Glomerular visceral epithelial cell (primary cell): ENCODE measurements around the gene BUD31.
"Not testable (repeated sequence)": the region's sequence is repeated elsewhere in the genome, so short reads cannot be mapped to it uniquely, and the experiment has no call there.

Source experiments
- DNase-seq: peaks from one replicate; pipeline ENCODE4 v3.0.0-alpha.2; 2016; ENCODE audit errors: extremely low spot score

BUD31 gene

DNA sequence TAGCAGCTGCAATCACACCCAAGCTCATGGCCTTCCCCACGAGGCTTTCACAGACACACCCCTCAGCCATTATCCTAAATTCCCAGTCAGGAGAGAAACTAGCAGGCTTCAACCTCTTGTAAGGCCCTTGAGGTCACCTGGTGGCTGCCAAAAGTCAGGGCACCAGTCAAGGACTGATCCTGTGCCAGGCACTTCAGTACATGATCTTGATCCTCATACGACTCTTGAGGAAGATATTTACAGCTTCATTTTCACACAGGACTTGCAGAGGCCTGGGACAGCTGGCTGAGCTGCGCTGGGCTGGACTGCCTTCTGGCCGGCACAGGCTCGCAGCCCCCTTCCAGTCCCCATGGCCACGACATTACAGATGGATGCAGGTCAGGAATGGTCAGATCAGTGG, 9.2 kb upstream of the BUD31 start:
- DNase-seq: no peak

- DNase-seq: no peak
Observed at GRCh38 chr7:99402854-99403253, 5.9 kb upstream of the BUD31 start.

DNA sequence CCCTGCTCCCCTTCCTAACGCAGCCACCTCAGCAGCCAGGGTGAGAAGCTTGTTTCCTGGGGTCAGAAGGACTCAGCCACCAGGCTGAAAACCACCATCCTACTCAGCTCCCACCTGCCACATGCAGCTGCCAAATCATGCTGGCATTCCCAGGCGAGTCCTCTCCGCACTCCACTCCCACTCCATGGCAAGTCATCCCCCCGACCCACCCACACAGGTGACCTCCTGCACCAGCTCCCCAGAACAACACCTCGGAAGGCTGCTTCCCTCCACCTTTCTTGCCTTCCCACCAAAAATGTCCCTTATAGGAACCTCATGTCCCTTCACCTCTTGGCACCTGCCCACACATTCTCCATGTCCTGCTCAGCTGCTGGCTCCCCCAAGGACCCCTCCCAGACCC, 5.0 kb upstream of the BUD31 start:
- no peak for DNase-seq

DNA sequence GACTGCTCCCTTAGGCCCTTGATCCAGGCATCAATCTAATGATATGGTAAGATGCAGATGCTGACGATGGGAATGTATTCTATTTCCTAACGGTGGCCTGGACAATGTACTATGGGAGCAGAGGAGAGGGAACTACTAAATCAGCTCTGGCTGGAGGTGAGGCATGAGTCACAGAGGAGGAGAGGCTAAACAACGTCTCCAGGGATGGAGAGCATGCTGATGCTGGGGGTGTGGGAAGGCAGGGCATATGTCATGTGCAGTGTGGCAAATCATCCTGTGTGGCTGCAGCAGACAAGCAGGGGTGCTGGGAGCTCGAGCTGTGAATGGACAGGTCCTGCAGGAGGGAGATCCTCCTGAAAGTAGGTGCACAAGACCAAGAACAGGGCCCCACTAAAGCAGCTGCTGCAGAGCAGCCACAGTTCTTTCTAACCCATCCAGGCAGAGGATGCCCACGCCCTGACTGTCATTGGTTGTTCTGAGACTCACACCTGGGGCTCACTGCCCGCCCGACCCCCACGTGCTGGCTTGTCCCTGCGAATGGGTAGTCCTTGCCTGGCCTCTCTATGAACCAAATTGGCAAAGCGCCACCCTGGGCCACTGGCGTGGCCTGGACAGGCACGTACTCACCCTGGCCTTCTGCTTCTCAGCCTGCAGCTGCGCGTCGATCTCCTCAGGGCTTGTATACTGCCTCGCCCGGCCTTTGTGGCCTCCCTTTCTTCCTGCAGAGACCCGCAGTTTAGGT, 4.4 kb upstream of the BUD31 start:
- no peak for DNase-seq

GRCh38 chr7:99404977-99405320, 3.8 kb upstream of the BUD31 start:
- DNase-seq: no peak

- no peak for DNase-seq
Observed at GRCh38 chr7:99406557-99406956, 2.2 kb upstream of the BUD31 start.

DNA sequence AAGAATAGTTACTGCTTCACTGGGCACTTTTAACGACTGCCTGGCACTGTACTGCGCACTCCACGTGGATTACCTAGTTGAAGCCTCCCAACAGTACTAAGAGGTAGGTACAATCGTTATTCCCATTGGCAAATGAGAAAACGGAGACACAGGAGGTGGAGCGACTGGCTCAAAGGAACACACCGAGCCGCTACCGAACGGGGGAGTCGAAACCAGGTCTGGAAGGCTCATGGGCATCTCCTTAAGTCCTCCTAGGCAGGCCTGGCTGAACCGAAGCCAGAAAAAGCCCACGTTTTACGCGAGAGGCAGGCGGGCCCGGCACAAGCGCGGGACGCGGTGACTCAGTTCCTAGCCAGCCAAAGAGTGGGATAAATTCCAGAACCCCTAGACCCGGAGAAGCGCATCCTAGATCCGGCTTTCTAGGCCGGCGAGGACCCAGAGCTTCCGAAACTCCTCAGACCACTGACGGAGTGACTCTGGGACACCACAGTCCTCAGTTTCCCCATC, 844 bp upstream of the BUD31 start:
- peak; percentile 48 for DNase-seq

DNA sequence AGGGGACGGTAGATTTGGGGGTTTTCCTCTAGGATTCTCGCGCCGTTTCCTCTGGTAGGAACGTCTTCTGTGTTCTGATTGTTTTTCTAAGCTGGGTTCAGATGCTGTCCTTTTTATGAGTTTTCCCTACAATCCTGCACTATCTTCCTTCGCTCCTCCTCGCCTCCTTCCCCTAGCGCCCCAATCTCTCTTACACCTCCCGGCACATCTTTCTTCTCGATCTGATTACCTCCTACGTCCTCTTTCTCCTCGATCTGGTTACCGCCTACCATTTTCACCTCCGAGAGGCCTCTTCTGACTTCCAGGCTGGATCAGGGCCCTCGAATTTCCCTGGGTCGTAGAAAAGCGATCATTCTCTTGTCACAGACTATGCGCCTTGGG, 413 bp downstream of the BUD31 start:
- DNase-seq: no peak

DNA sequence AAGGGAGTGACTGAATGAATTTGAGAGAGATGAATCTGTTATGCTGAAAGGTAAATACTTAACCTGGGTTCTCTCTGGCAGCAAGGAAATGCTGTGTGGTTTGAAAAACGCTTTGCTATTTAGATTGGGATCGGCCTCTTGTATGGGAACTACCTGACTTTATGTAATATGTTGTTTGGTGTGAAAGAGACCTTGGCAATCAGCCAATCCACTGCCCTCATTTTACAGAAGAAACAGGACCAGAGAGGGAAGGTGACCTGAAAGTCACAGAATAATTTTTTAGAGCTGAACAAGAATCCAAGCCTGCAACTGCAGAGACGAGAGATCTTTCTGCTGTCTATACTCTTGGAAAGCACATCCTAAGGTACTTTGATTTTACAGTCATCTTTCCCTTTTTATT, 1.0 kb downstream of the BUD31 start:
- no peak for DNase-seq

DNA sequence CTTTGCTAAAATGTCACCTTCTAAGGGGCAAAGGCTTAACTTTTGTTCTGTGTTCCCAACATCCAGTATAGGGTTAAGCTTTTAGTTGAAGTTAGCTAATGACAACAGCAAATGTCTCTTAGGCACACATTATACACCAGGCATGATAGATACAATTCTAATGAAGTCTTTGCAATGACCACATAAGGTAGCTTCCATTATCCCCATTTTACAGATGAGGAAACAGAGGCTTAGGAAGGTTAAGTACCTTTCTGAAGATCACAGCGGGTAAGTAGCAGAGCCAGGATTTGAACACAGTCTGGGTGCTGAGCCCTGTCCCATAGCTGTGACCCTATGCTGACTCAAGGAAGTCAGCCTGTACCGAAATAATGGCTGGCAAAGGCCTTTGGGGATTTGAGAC, 1.9 kb downstream of the BUD31 start:
- DNase-seq: no peak

- DNase-seq: peak; percentile 53
Observed at GRCh38 chr7:99415513-99416127, 6.9 kb downstream of the BUD31 start.

DNA sequence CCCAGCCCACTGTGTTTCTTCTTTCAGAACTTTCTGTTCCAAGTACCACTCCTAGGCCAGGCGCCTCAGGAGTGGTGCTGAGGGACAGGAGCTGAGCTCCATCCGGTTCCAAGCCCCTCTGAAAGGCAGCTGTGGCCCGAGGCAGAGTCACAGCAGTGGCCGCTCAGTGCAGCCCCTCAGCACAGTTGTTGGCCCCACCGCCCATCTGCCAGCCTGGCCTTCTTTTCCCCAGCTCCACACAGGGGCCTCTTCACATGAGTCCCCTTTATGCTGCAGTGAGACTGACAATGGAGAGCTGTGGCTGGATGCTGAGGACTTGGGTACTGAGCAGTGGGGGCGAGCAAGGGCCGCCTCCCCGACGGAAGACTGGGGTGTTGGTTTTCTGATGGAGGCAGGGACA, 9.5 kb downstream of the BUD31 start:
- DNase-seq: no peak

DNA sequence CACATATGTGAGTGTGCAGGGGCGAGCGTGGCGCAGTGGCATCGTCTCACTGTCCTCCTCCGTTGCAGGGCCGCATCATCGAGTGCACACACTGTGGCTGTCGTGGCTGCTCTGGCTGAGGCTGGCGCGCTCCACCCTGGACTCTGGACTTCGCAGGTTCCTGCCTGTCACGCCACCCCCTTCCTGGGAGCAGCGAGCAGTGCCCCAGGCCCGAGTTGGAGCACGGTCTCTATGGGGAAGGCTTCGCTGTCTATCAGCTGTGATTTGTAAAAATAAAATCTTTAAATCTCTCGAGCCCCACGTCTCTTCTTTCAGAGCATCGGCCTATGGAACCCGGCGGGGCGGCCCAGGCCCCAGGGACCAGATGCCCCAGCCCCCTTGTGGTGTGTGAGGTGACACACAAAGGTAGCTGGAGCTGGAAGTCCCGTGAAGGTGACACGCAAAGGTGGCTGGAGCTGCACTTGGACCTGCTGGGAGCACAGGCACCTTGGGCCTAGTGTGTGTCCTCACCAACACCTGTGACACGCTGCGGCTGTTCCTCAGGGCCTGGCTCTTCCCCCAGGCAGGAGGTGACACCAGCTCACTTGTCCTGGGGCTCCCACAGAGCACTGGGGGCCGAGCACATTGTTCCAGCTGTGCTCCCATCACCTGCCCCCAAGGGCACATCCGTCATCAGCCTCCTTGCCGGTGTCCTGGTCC, 10.7 kb downstream of the BUD31 start:
- no peak for DNase-seq

DNA sequence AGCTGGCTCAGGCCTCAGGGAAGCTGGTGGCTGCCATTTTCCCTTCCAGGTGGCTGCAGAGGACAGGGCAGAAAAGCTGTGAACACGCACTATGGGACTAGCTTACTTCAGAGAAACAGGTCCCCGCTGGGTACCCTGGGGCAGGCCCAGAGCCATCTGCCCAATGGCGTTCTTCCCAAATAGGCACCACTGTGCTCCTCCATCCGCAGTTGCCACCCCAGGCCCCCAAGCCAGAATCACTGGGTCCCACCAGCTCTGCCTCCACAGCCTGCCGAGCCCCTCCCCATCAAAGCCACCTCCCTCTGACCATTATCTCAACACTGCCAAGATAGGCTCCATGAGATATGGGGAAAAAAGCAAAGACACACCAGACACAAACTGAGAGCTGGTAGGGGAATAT, 11.4 kb downstream of the BUD31 start:
- no peak for DNase-seq

GRCh38 chr7:99420986-99421385, 12.2 kb downstream of the BUD31 start:
- no peak for DNase-seq

GRCh38 chr7:99422186-99422585, 13.4 kb downstream of the BUD31 start:
- no peak for DNase-seq

- no peak for DNase-seq
Observed at GRCh38 chr7:99422625-99423024, 13.9 kb downstream of the BUD31 start.

GRCh38 chr7:99424932-99425730, 16.4 kb downstream of the BUD31 start:
- DNase-seq: no peak

- DNase-seq: no peak
Observed at GRCh38 chr7:99428972-99429566, 20.3 kb downstream of the BUD31 start.

GRCh38 chr7:99429756-99430155, 21.0 kb downstream of the BUD31 start:
- DNase-seq: no peak

DNA sequence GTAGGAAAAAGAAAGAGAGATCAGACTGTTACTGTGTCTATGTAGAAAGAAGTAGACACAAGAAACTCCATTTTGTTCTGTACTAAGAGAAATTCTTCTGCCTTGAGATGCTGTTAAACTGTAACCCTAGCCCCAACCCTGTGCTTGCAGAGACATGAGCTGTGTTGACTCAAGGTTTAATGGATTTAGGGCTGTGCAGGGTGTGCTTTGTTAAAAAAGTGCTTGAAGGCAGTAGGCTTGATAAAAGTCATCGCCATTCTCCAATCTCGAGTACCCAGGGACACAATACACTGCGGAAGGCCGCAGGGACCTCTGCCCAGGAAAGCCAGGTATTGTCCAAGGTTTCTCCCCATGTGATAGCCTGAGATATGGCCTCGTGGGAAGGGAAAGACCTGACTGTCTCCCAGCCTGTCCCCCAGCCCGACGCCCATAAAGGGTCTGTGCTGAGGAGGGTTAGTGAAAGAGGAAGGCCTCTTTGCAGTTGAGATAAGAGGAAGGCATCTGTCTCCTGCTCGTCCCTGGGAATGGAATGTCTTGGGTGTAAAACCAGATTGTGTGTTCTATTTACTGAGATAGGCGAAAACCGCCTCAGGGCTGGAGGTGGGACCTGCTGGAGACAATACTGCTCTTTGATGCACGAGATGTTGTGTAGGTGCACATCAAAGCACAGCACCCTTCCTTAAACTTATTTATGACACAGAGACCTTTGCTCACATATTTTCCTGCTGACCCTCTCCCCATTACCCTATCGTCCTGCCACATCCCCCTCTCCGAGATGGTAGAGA, 23.2 kb downstream of the BUD31 start:
- not testable (repeated sequence) for DNase-seq
